ENCODE data around the gene DSCAM. TPM values are rescaled to one million over a fixed set of nuclear protein-coding genes. Genes with fewer than 3 reads are reported as not detected.

DSCAM gene
- total RNA-seq, 1 donor from 2014 or later, result not detected

GRCh38 chr21:40373761-40374160 is 473.2 kb downstream of the DSCAM start:
- no peak overlapping the region for H2AFZ ChIP-seq (replicated peaks)
- H3K4me2 ChIP-seq, result no peak overlapping the region
- Mint-ChIP-seq H3K27ac (no peak overlapping the region), H3K4me3 (no peak overlapping the region), H3K9me3 (no peaks in the 10 kb centered on the region), H3K27me3 (ENCODE audit: insufficient read depth, low read depth) (peaks cover 2% of the 10 kb centered on the region), H3K36me3 (no peaks in the 10 kb centered on the region), H3K4me1 (no peaks in the 10 kb centered on the region)
- H3K9me3 ChIP-seq (ENCODE audit: low read depth), result no peaks in the 10 kb centered on the region
- H3F3A ChIP-seq (ENCODE audit: low read depth), result no peaks in the 10 kb centered on the region
- DNase-seq (ENCODE audit: low spot score), result no peak
- no peak for TF ChIP-seq EZH2 (IDR thresholded peaks at IDR 0.05)
- TF ChIP-seq CTCF (IDR thresholded peaks at IDR 0.05), result no peak
- TF ChIP-seq EZH2phosphoT487 (IDR thresholded peaks at IDR 0.05), result no peak
- no peaks in the 10 kb centered on the region for H3K4me1 ChIP-seq
- no peaks in the 10 kb centered on the region for H4K20me1 ChIP-seq (ENCODE audit: low read depth)
- H3K27ac ChIP-seq, result no peak overlapping the region
- H3K27me3 ChIP-seq, result no peaks in the 10 kb centered on the region
- H3K36me3 ChIP-seq, result no peaks in the 10 kb centered on the region
- H3K4me3 ChIP-seq, result no peak overlapping the region
- no peak overlapping the region for H3K9ac ChIP-seq
- H3K79me2 ChIP-seq (ENCODE audit: low read depth), result no peaks in the 10 kb centered on the region

- Mint-ChIP-seq H3K9me3 (peaks cover 3% of the 10 kb centered on the region), H3K4me1 (no peaks in the 10 kb centered on the region), H3K36me3 (no peaks in the 10 kb centered on the region), H3K27ac (no peak overlapping the region), H3K4me3 (no peak overlapping the region), H3K27me3 (ENCODE audit: insufficient read depth, low read depth) (peaks cover 2% of the 10 kb centered on the region)
- Histone ChIP-seq H3K27me3 (no peaks in the 10 kb centered on the region), H3F3A (ENCODE audit: low read depth) (no peaks in the 10 kb centered on the region), H4K20me1 (ENCODE audit: low read depth) (no peaks in the 10 kb centered on the region), H3K36me3 (no peaks in the 10 kb centered on the region), H3K4me2 (no peak overlapping the region), H3K27ac (no peak overlapping the region), H3K79me2 (ENCODE audit: low read depth) (no peaks in the 10 kb centered on the region), H3K9ac (no peak overlapping the region), H2AFZ (replicated peaks) (no peak overlapping the region), H3K4me3 (no peak overlapping the region), H3K9me3 (ENCODE audit: low read depth) (no peaks in the 10 kb centered on the region), H3K4me1 (no peaks in the 10 kb centered on the region)
- no peak for DNase-seq (ENCODE audit: low spot score)
- TF ChIP-seq EZH2phosphoT487 (IDR thresholded peaks at IDR 0.05) (no peak), EZH2 (IDR thresholded peaks at IDR 0.05) (no peak), CTCF (IDR thresholded peaks at IDR 0.05) (no peak)
These were observed 474.5 kb downstream of the DSCAM start for GRCh38 chr21:40372506-40372905.

GRCh38 chr21:40371329-40371728 is 475.6 kb downstream of the DSCAM start:
- H3K4me2 ChIP-seq, result no peak overlapping the region
- H3K9me3 Mint-ChIP-seq, result peaks cover 3% of the 10 kb centered on the region
- TF ChIP-seq EZH2phosphoT487 (IDR thresholded peaks at IDR 0.05), result no peak
- no peak for TF ChIP-seq CTCF (IDR thresholded peaks at IDR 0.05)
- TF ChIP-seq EZH2 (IDR thresholded peaks at IDR 0.05), result no peak
- no peaks in the 10 kb centered on the region for H3K36me3 Mint-ChIP-seq
- peaks cover 2% of the 10 kb centered on the region for H3K27me3 Mint-ChIP-seq (ENCODE audit: insufficient read depth, low read depth)
- H3K9me3 ChIP-seq (ENCODE audit: low read depth), result no peaks in the 10 kb centered on the region
- no peaks in the 10 kb centered on the region for H3K79me2 ChIP-seq (ENCODE audit: low read depth)
- H3K36me3 ChIP-seq, result no peaks in the 10 kb centered on the region
- H3K27me3 ChIP-seq, result no peaks in the 10 kb centered on the region
- H3K27ac Mint-ChIP-seq, result no peak overlapping the region
- H3K4me1 ChIP-seq, result no peaks in the 10 kb centered on the region
- no peak overlapping the region for H3K4me3 Mint-ChIP-seq
- no peaks in the 10 kb centered on the region for H4K20me1 ChIP-seq (ENCODE audit: low read depth)
- no peak overlapping the region for H3K4me3 ChIP-seq
- no peak overlapping the region for H2AFZ ChIP-seq (replicated peaks)
- H3K9ac ChIP-seq, result no peak overlapping the region
- no peaks in the 10 kb centered on the region for H3K4me1 Mint-ChIP-seq
- no peak overlapping the region for H3K27ac ChIP-seq
- DNase-seq (ENCODE audit: low spot score), result no peak
- H3F3A ChIP-seq (ENCODE audit: low read depth), result no peaks in the 10 kb centered on the region
